Endothelial cell of umbilical vein (primary cell): ENCODE results near the gene RYR3. TPM values are rescaled to one million over a fixed set of nuclear protein-coding genes. Genes with fewer than 3 reads are reported as not detected.

Source experiments
- BruUV-seq: library from RNA; stranded (reverse); fragments of 400-500 nt; replicated peaks from 2 replicates; lab custom pipeline; 2021; lab: Mats Ljungman, UMichigan
- CTCF ChIA-PET: fragments of 300-600, 350-600 bp; sonication (Branson Sonifier 250); formaldehyde crosslinking; loops from one replicate; lab custom pipeline; 2021; ENCODE audit warnings: antibody characterized with exemption, inconsistent platforms; lab: Charles Lee
- POLR2A ChIA-PET: fragments of 300-600, 350-600 bp; sonication (Branson Sonifier 250); formaldehyde crosslinking; loops from one replicate; lab custom pipeline; 2021; ENCODE audit warnings: antibody characterized with exemption, inconsistent platforms; lab: Charles Lee
- DNase-seq: peaks from one replicate; pipeline ENCODE4 v3.0.0-alpha.2; 2011; ENCODE audit warnings: low read depth, low spot score
- FAIRE-seq: peaks from 2 replicates; lab custom pipeline; 2011; peaks lifted over from hg19 to GRCh38; lab: Jason Lieb, UNC
- H2AFZ ChIP-seq: 2 replicates; pipeline ENCODE4 v1.6.0; 2012; ENCODE audit warnings: low read depth, low read length, control low read depth, inconsistent platforms
- H3K27ac ChIP-seq: 2 replicates; pipeline ENCODE4 v1.5.1; 2011; ENCODE audit warnings: low read depth, mild to moderate bottlenecking, control low read depth, low read length, moderate library complexity; ENCODE audit not compliant: insufficient read depth
- H3K27me3 ChIP-seq, 2 experiments: 2 replicates each; pipeline versions ENCODE4 v1.6.0 to v1.6.1; 2011; ENCODE audit warnings: low read length in 2 of 2, mixed read lengths in 1 of 2; ENCODE audit not compliant: control insufficient read depth in 2 of 2, insufficient read depth in 2 of 2
- H3K36me3 ChIP-seq, 2 experiments: 2 replicates in 1 of 2; 3 replicates in 1 of 2; pipeline ENCODE4 v1.5.1; 2011; ENCODE audit warnings: low read length in 2 of 2, mild to moderate bottlenecking in 1 of 2, moderate library complexity in 1 of 2; ENCODE audit not compliant: control insufficient read depth in 2 of 2, insufficient read depth in 2 of 2; ENCODE audit errors: extremely low read depth in 1 of 2
- H3K4me1 ChIP-seq: 3 replicates; pipeline ENCODE4 v1.5.1; 2011; ENCODE audit warnings: mild to moderate bottlenecking, low read length; ENCODE audit not compliant: control insufficient read depth, insufficient read depth; ENCODE audit errors: extremely low read depth
- H3K4me2 ChIP-seq: 2 replicates; pipeline ENCODE4 v1.6.1; 2011; ENCODE audit warnings: low read length, control low read depth, mixed read lengths; ENCODE audit not compliant: insufficient read depth
- H3K4me3 ChIP-seq, 3 experiments: fragments of 200-600 bp in 1 of 3; sonication (generic), shearing (Covaris generic) in 1 of 3; replicated peaks in 1 of 3; 2 replicates each; pipeline ENCODE4 v1.5.1; 2011 to 2016; ENCODE audit warnings: control low read depth in 3 of 3, low read length in 3 of 3, mild to moderate bottlenecking in 2 of 3, inconsistent platforms in 1 of 3, low read depth in 1 of 3, moderate library complexity in 1 of 3; ENCODE audit not compliant: insufficient read depth in 1 of 3
- H3K79me2 ChIP-seq: 2 replicates; pipeline ENCODE4 v1.6.0; 2012; ENCODE audit warnings: low read length, inconsistent platforms; ENCODE audit not compliant: control insufficient read depth, insufficient read depth
- H3K9ac ChIP-seq: replicated peaks from 2 replicates; pipeline ENCODE3; 2011; ENCODE audit warnings: low read length, control low read depth; ENCODE audit not compliant: insufficient read depth; ENCODE audit errors: extremely low read depth
- H3K9me1 ChIP-seq: replicated peaks from 3 replicates; pipeline ENCODE4 v1.6.0; 2011; ENCODE audit warnings: mild to moderate bottlenecking, low read length; ENCODE audit not compliant: control insufficient read depth, insufficient read depth; ENCODE audit errors: extremely low read depth
- H3K9me3 ChIP-seq: replicated peaks from 2 replicates; pipeline ENCODE4 v1.5.1; 2012; ENCODE audit warnings: low read length, inconsistent platforms; ENCODE audit not compliant: control insufficient read depth, insufficient read depth
- H4K20me1 ChIP-seq: replicated peaks from 2 replicates; pipeline ENCODE3; 2011; ENCODE audit warnings: mild to moderate bottlenecking, low read length; ENCODE audit not compliant: control insufficient read depth, insufficient read depth; ENCODE audit errors: extremely low read depth
- CTCF ChIP-seq, 2 donors: IDR thresholded peaks; 1 replicate in 1 of 2; 2 replicates in 1 of 2; pipeline ENCODE4 v1.5.1; 2011; ENCODE audit warnings: low read length in 2 of 2, mild to moderate bottlenecking in 2 of 2, moderate library complexity in 2 of 2, control low read depth in 1 of 2, inconsistent platforms in 1 of 2, low read depth in 1 of 2; ENCODE audit not compliant: insufficient read depth in 1 of 2; ENCODE audit errors: extremely low read depth in 1 of 2
- EZH2 ChIP-seq: IDR thresholded peaks from 2 replicates; pipeline ENCODE4 v1.6.1; 2012; ENCODE audit warnings: borderline replicate concordance, low read depth, mild to moderate bottlenecking, moderate library complexity, low read length, inconsistent platforms; ENCODE audit not compliant: severe bottlenecking
- FOS ChIP-seq: IDR thresholded peaks from 2 replicates; pipeline ENCODE4 v1.6.1; 2011; ENCODE audit warnings: mild to moderate bottlenecking, low read length, moderate library complexity, borderline replicate concordance; ENCODE audit not compliant: insufficient read depth
- GATA2 ChIP-seq: IDR thresholded peaks from 2 replicates; pipeline ENCODE4 v1.7.0; 2011; ENCODE audit warnings: low read depth, mild to moderate bottlenecking, moderate library complexity, mixed read lengths, low read length; ENCODE audit not compliant: insufficient read length, insufficient read depth
- JUN ChIP-seq: IDR thresholded peaks from 2 replicates; pipeline ENCODE4 v1.6.1; 2011; ENCODE audit warnings: borderline replicate concordance, low read depth; ENCODE audit not compliant: insufficient read length, insufficient read depth
- MAX ChIP-seq: IDR thresholded peaks from 2 replicates; pipeline ENCODE4 v1.6.1; 2011; ENCODE audit not compliant: insufficient read depth, insufficient read length
- MYC ChIP-seq: IDR thresholded peaks from one replicate; pipeline ENCODE4 v1.6.1; 2011; ENCODE audit warnings: mild to moderate bottlenecking, low read depth, low read length
- POLR2A ChIP-seq: IDR thresholded peaks from 2 replicates; pipeline ENCODE4 v1.6.1; 2012; ENCODE audit warnings: low read depth, mild to moderate bottlenecking, control low read depth, low read length
- POLR2AphosphoS5 ChIP-seq: IDR thresholded peaks from 2 replicates; pipeline ENCODE4 v1.6.1; 2012; ENCODE audit warnings: low read depth, mild to moderate bottlenecking, control low read depth, low read length, moderate library complexity; ENCODE audit not compliant: insufficient read depth
- dilution Hi-C: fragments of 300-500 bp; cut with MboI; formaldehyde crosslinking; loops from one replicate; pipeline ENCODE4 v1.15.0; 2019; ENCODE audit warnings: low sequenced_read_pairs; ENCODE audit not compliant: extremely low pct_ligation_motif_present
- intact Hi-C: fragments of 100-400 bp; cut with micrococcal nuclease; formaldehyde crosslinking; loops from one replicate; pipeline ENCODE4 v1.10.0; 2022
- polyA plus RNA-seq, 4 experiments: library from polyadenylated mRNA; depleted of rRNA in 3 of 4; stranded (reverse) in 3 of 4; unstranded in 1 of 4; fragments of >200 nt; gene quantifications; 2 replicates each; pipeline versions ENCODE4 v1.2.1 to v1.2.3, GENCODE V29; 2011 to 2012; ENCODE audit warnings: missing spikeins in 1 of 4
- total RNA-seq: library from RNA; stranded (reverse); gene quantifications from 2 replicates; pipeline ENCODE4 v1.2.3, GENCODE V29; 2021

RYR3 gene
- total and polyA plus RNA-seq, 2 donors (not counting 3 experiments of a cell fraction or from before 2014, with no cell fraction given) = not detected

- TF ChIP-seq POLR2AphosphoS5 (no peak), FOS (no peak), EZH2 (no peak), CTCF (IDR thresholded peaks at IDR 0.05; ENCODE audit: extremely low read depth in 1 of 2, insufficient read depth in 1 of 2, low read depth in 1 of 2, low read length in 2 of 2) (no peak), JUN (no peak), GATA2 (no peak), MAX (no peak), MYC (no peak), POLR2A (no peak)
- POLR2A ChIA-PET = no interaction called here
These were observed 127.6 kb downstream of the RYR3 start for GRCh38 chr15:33438396-33438795.

More at GRCh38 chr15:33438396-33438795, 127.6 kb downstream of the RYR3 start:
- Histone ChIP-seq H3K79me2 (no peaks in the 10 kb centered on the region), H3K27me3 (no peaks in the 10 kb centered on the region), H3K9me1 (no peaks in the 10 kb centered on the region), H3K36me3 (no peaks in the 10 kb centered on the region), H3K9me3 (no peaks in the 10 kb centered on the region), H3K4me1 (no peaks in the 10 kb centered on the region), H3K4me2 (no peak overlapping the region), H4K20me1 (no peaks in the 10 kb centered on the region), H3K27ac (no peak overlapping the region), H3K4me3 (no peak overlapping the region), H2AFZ (no peak overlapping the region), H3K9ac (no peak overlapping the region)
- BruUV-seq = no TSS peak
- FAIRE-seq (no peak), DNase-seq (no peak)
- dilution Hi-C loops (no loop called here), intact Hi-C loops (no loop called here)
- CTCF ChIA-PET = no interaction called here
